ENCODE data around the gene KLHDC1. TPM values are rescaled to one million over a fixed set of nuclear protein-coding genes. Genes with fewer than 3 reads are reported as not detected.

The KLHDC1 gene
- total and polyA plus RNA-seq, 9 of the 15 experiments (the other 6 are each of a cell fraction or from before 2014, with no cell fraction given) = 0.08 to 0.41 (median 0.18) TPM

- TF ChIP-seq ATF2 (CRISPR knock-in tag; IDR thresholded peaks at IDR 0.05) (no peak), CREBBP (IDR thresholded peaks at IDR 0.05; ENCODE audit: low read depth, low read length) (no peak), MAFK (IDR thresholded peaks at IDR 0.05; ENCODE audit: low read length) (no peak), EHMT2 (IDR thresholded peaks at IDR 0.05) (no peak), ZNF79 (CRISPR knock-in tag; IDR thresholded peaks at IDR 0.05; ENCODE audit: low read depth) (no peak), TRIM24 (IDR thresholded peaks at IDR 0.05) (no peak), ZNF655 (CRISPR knock-in tag; IDR thresholded peaks at IDR 0.05) (no peak), ZNF444 (CRISPR knock-in tag; IDR thresholded peaks at IDR 0.05) (no peak), CEBPZ (IDR thresholded peaks at IDR 0.05; ENCODE audit: borderline replicate concordance, low read depth, low read length) (no peak), ZEB2 (IDR thresholded peaks at IDR 0.05) (no peak), BRD4 (IDR thresholded peaks at IDR 0.05) (no peak), CREB5 (CRISPR knock-in tag; IDR thresholded peaks at IDR 0.05) (no peak), NCOA1 (IDR thresholded peaks at IDR 0.05; ENCODE audit: low read depth) (no peak), THRA (IDR thresholded peaks at IDR 0.05) (no peak), ELF1 (tag; IDR thresholded peaks at IDR 0.05) (no peak), NR1H2 (CRISPR knock-in tag; IDR thresholded peaks at IDR 0.05) (no peak), ZNF583 (CRISPR knock-in tag; IDR thresholded peaks at IDR 0.05) (no peak), MNT (conservative IDR thresholded peaks at IDR 0.05) (peak in 1 of 2 experiments; percentile 39; a peak in 2 of 4 replicates)
Observed at GRCh38 chr14:49687942-49688700, 4.8 kb upstream of the KLHDC1 start, which contains the start of gene POLE2 (continued).

All from K562 (cell line).